ENCODE measurements around the gene SEM1.
"Not testable (repeated sequence)": the region's sequence is repeated elsewhere in the genome, so short reads cannot be mapped to it uniquely, and the experiment has no call there.

The SEM1 gene

GRCh38 chr7:96658022-96658412 is 51.6 kb downstream of the SEM1 start:
- no peak for DNase-seq

DNA sequence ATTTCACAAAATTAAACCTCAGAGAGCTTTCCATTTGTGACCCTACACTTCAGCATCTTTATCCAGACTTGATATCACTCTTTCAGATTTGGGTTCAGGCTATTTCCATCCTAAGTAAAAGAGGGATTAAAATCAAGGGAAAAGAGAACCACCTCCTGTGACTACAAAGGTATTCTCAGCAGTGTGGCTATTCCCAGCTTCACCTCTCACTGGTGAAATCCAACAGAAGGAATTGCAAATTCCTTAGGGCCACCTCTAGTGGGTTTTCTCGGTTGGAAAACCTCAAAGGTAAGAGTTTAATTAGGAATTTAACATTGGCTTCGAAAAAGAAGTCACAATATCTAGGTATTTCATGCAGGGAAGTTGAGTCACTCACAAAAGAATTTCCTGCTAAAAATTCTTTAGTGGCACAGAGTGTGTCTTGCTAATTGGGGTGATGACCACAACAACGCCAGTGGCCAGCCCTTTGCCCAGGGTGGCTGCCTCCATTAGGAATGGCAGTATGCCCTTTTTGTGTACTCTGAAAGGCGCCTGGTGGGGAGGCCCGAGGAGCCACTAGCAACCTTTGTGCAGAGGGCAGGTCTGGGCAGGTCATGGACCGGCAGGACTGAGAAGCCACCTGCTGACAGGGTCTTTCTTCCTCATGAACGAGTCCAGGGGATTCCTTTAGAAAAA is 52.2 kb downstream of the SEM1 start:
- no peak for DNase-seq

DNA sequence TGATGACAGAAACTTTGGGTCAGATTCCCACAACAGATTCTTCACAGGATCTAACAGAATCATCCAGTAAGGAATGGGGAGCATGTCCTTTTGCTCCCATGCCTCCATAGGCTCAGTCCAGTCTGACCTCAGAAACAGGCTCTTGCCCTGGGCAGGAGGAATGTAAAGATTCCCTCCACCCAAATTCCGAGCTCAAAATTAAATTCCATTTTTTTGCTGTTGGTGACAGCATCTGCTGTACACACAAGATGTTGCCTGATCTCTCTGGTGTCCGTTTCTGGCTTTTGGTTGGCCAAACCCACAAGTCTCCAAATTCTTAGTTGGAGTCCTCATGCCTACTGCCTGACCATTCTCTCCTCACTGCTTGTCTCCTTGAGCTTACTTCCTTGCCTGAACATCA is 53.7 kb downstream of the SEM1 start:
- no peak for DNase-seq

DNA sequence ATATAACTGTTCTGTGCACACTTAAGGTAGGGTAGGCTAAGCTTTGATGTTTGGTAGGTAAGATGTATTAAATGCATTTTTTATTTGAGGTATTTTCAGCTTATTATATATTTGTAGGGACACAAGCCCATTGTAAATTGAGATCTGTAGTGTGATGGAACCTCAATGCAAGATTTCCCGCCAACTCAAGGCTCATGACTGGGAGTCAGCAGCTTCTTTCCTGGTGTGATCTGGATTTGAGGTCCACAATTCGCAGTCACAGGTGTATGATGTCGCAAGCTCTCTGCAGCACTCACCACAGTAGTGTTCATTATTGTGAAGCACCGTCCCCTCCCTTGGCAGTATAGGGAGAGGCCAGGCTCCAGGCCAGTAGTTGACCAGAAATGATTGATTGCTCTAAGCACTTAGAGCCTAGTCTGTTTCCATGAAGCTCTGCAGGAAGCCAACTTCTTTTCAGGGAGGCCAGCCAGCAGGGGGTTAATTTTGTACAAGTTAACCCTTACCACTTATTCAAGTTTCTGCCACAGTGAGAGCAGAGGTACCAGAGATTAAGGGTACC is 54.9 kb downstream of the SEM1 start:
- no peak for DNase-seq

DNA sequence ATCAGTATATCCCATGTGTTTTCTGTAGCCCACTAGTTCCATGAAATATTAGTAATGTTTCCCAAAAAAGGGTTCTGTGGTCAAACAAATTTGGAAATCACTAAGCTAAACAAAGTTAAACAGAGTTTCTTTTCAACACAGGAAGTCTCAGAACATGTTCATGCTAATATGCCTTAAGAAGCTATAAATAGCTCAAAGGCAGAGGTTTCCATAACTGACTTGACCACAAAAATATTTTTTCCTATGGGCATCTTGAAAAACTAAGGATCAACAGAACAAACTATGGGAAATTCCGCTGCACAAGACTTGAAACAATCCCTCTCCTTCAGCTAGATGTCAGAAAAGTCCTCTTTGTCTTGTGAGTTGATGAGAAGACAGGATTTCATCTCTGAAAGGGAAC is 59.7 kb downstream of the SEM1 start:
- no peak for DNase-seq

GRCh38 chr7:96648784-96649183 is 60.9 kb downstream of the SEM1 start:
- DNase-seq = no peak

DNA sequence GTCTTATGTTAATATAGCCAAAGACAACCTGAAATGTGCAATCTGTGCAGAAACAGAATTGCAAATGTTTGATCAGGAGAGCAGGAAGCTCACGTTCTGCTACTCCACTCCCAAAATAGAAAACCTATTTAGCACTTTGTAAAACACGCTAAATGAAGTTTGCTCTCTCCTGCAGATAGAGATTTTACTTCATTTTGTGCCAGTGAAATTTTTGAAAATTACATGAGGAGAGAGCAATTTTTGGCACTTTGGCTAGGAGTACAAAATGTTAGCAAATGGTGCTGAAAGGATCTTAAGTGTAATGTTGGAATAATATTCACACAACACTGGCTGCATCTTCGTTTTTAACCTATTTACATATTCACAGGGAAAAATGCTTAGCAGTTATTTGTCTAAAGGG is 61.9 kb downstream of the SEM1 start:
- no peak for DNase-seq

DNA sequence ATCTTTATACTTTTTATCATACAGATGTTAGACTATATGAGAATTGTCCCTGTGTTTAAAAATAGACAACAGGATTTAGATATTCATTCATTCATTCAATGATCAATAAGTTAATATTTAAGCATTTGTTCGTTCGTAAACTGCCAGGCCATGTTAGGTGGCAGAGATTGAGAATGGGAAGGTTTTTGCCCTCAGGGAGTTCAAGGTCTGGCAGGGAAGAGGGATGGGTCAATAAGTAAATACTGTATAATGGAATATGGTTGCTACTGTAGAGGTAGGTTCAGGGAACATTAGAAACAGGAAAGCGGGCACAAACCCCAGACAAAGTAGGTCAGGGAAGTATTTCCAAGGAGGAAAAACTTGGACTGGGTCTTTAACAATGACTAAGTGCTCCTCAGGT is 64.6 kb downstream of the SEM1 start:
- no peak for DNase-seq

- not testable (repeated sequence) for DNase-seq
Measured at GRCh38 chr7:96643436-96643835, 66.2 kb downstream of the SEM1 start.

- no peak for DNase-seq
Measured at GRCh38 chr7:96640054-96640453, 69.6 kb downstream of the SEM1 start.
